Mononuclear cell (primary cell): ENCODE results near the gene OPA1. TPM values are rescaled to one million over a fixed set of nuclear protein-coding genes. Genes with fewer than 3 reads are reported as not detected.

ENCODE experiments used
- H3K27me3 ChIP-seq: 2 replicates; pipeline ENCODE4 v1.6.0; 2011; ENCODE audit warnings: low read length, control low read depth; ENCODE audit not compliant: insufficient read depth
- H3K4me1 ChIP-seq: 2 replicates; pipeline ENCODE4 v1.5.1; 2011; ENCODE audit warnings: mild to moderate bottlenecking, low read length, control low read depth; ENCODE audit not compliant: insufficient read depth
- H3K4me3 ChIP-seq: 2 replicates; pipeline ENCODE4 v1.5.1; 2011; ENCODE audit warnings: mild to moderate bottlenecking, low read length, moderate library complexity
- H3K9me3 ChIP-seq: 2 replicates; pipeline ENCODE4 v1.5.1; 2011; ENCODE audit warnings: low read depth, mild to moderate bottlenecking, control low read depth, low read length
- total RNA-seq: library from RNA; depleted of rRNA; stranded (reverse); fragments of >200 nt; gene quantifications from one replicate; pipeline ENCODE4 v1.2.3, GENCODE V29; 2012

OPA1 gene
- total RNA-seq, 1 donor: 91.4 TPM

DNA sequence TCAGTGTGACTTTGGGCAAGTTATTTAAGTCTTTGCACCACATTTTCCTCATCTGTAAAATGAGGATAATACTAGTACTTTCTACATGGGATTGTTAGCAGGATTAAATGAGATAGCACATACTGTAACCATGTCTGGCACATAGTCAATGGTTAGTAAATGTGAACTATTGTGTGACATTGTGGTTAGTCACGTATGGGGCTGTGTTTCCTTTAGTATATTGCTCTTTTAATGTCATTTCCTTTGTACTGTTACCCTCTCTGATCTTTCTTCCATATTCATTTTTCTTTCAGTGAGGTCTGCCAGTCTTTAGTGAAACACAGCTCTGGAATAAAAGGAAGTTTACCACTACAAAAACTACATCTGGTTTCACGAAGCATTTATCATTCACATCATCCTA is 21.4 kb downstream of the OPA1 start:
- Histone ChIP-seq H3K9me3 (peaks cover 6% of the 10 kb centered on the region), H3K4me3 (no peak overlapping the region), H3K4me1 (peaks cover 14% of the 10 kb centered on the region), H3K27me3 (no peaks in the 10 kb centered on the region)

GRCh38 chr3:193617628-193618027 is 24.6 kb downstream of the OPA1 start:
- Histone ChIP-seq H3K4me3 (no peak overlapping the region), H3K27me3 (no peaks in the 10 kb centered on the region), H3K9me3 (peaks cover 3% of the 10 kb centered on the region), H3K4me1 (peaks cover 9% of the 10 kb centered on the region)

GRCh38 chr3:193620057-193620456 is 27.0 kb downstream of the OPA1 start:
- no peaks in the 10 kb centered on the region for H3K4me1 ChIP-seq
- H3K9me3 ChIP-seq: no peaks in the 10 kb centered on the region
- no peaks in the 10 kb centered on the region for H3K27me3 ChIP-seq
- no peak overlapping the region for H3K4me3 ChIP-seq

GRCh38 chr3:193620650-193621049 is 27.6 kb downstream of the OPA1 start:
- no peak overlapping the region for H3K4me3 ChIP-seq
- H3K27me3 ChIP-seq: no peaks in the 10 kb centered on the region
- no peaks in the 10 kb centered on the region for H3K9me3 ChIP-seq
- H3K4me1 ChIP-seq: no peaks in the 10 kb centered on the region

GRCh38 chr3:193621127-193621526 is 28.1 kb downstream of the OPA1 start:
- H3K9me3 ChIP-seq: no peaks in the 10 kb centered on the region
- H3K4me1 ChIP-seq: no peaks in the 10 kb centered on the region
- H3K27me3 ChIP-seq: no peaks in the 10 kb centered on the region
- H3K4me3 ChIP-seq: no peak overlapping the region

- no peak overlapping the region for H3K4me3 ChIP-seq
These were observed 37.0 kb downstream of the OPA1 start for GRCh38 chr3:193630005-193630404.

DNA sequence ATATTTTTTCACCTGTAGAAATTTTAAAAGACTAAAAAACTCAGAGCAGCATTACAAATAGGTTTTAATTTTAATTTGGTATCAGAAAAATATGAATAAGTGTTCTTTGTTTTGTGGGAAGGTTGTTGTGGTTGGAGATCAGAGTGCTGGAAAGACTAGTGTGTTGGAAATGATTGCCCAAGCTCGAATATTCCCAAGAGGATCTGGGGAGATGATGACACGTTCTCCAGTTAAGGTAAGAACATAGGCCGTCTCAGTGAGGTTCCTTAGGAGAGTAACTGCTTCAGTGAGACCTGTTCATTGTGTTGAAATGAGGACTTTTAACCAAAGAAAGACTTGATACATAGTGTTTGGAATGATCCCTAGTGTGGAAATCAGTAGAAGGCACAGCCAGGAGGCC is 44.8 kb downstream of the OPA1 start:
- H3K4me3 ChIP-seq: no peak overlapping the region
- H3K9me3 ChIP-seq: no peaks in the 10 kb centered on the region
- no peaks in the 10 kb centered on the region for H3K27me3 ChIP-seq
- no peaks in the 10 kb centered on the region for H3K4me1 ChIP-seq

More at GRCh38 chr3:193630005-193630404, 37.0 kb downstream of the OPA1 start:
- Histone ChIP-seq H3K27me3 (no peaks in the 10 kb centered on the region), H3K4me1 (no peaks in the 10 kb centered on the region), H3K9me3 (no peaks in the 10 kb centered on the region)

- H3K4me1 ChIP-seq: no peaks in the 10 kb centered on the region
- H3K4me3 ChIP-seq: no peak overlapping the region
- H3K27me3 ChIP-seq: no peaks in the 10 kb centered on the region
- no peaks in the 10 kb centered on the region for H3K9me3 ChIP-seq
These were observed 45.8 kb downstream of the OPA1 start for GRCh38 chr3:193638833-193639232.

- Histone ChIP-seq H3K9me3 (no peaks in the 10 kb centered on the region), H3K27me3 (no peaks in the 10 kb centered on the region), H3K4me1 (no peaks in the 10 kb centered on the region), H3K4me3 (no peak overlapping the region)
These were observed 47.2 kb downstream of the OPA1 start for GRCh38 chr3:193640165-193640715.

DNA sequence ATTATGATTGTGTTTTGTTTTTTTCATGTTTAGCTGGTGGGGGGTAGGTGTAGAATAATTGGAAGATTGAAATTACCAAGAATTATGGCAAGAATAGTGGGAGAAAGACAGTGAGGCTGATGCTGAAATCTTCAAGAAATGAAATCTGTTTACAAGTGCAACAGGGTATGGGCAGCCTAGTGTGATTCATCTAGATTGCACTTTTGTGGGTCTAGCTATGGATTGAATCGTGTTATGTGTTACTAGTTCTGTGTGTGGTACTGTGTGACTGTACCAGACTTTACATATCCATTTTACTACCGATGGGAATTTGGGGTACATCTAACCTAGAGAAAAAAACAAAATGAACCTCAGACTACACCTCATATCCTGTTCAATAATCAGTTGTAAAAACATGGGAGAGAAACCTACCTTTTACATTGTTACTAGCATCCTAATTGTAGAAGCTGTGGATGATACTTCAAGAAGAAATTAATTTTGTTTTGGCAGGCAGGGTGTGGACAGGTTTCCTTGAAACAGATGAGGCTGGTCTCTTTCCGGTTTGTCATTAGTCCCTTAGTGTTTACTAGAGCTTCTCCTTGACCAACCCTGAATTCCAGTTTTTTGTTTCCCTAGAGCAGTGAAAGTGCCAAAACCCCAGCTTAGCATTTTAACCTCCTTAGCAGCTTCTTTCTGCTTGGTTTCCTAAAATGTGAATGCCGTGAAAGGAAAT is 47.9 kb downstream of the OPA1 start:
- no peaks in the 10 kb centered on the region for H3K4me1 ChIP-seq
- no peaks in the 10 kb centered on the region for H3K27me3 ChIP-seq
- H3K9me3 ChIP-seq: no peaks in the 10 kb centered on the region
- H3K4me3 ChIP-seq: no peak overlapping the region

DNA sequence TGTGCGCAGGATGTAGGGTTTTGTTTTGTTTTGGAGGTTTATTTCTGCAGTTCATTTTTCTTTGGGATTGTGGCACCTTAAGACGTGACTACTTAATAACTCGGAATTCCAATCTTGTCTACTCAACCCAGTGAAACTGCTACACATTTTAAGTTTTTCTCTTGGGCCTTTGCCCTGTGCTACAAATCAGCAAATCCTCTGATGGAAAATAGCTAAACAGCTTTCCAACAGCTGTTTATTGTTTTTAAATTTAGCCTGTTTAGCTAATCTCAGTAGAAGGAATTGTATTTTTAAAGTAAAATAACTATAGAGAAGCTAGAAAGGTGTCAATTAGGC is 48.4 kb downstream of the OPA1 start:
- Histone ChIP-seq H3K4me3 (no peak overlapping the region), H3K4me1 (no peaks in the 10 kb centered on the region), H3K9me3 (no peaks in the 10 kb centered on the region), H3K27me3 (no peaks in the 10 kb centered on the region)

DNA sequence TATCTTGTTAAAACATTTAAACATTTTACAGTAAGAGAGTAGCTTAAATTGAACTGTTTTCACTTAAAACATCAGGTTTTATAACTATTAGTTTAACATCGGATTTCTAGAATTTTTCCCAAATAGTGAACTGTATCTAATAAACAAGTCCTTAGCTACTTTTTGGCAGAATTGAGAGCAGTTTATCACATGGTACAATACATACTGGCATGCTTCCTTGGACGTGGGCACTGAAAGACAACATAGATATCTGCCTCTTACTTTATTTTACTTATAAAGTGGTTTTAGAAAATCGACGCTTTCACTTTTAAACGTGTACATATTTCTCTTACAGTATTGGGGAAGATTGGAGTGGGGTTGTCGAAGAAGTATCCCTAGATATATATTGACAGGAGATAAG is 52.8 kb downstream of the OPA1 start:
- H3K9me3 ChIP-seq: no peaks in the 10 kb centered on the region
- H3K27me3 ChIP-seq: no peaks in the 10 kb centered on the region
- no peak overlapping the region for H3K4me3 ChIP-seq
- no peaks in the 10 kb centered on the region for H3K4me1 ChIP-seq

GRCh38 chr3:193648542-193649076 is 55.6 kb downstream of the OPA1 start:
- Histone ChIP-seq H3K27me3 (no peaks in the 10 kb centered on the region), H3K4me3 (no peak overlapping the region), H3K9me3 (no peaks in the 10 kb centered on the region), H3K4me1 (no peaks in the 10 kb centered on the region)

GRCh38 chr3:193650585-193650984 is 57.6 kb downstream of the OPA1 start:
- Histone ChIP-seq H3K4me1 (no peaks in the 10 kb centered on the region), H3K27me3 (no peaks in the 10 kb centered on the region), H3K9me3 (no peaks in the 10 kb centered on the region), H3K4me3 (no peak overlapping the region)

DNA sequence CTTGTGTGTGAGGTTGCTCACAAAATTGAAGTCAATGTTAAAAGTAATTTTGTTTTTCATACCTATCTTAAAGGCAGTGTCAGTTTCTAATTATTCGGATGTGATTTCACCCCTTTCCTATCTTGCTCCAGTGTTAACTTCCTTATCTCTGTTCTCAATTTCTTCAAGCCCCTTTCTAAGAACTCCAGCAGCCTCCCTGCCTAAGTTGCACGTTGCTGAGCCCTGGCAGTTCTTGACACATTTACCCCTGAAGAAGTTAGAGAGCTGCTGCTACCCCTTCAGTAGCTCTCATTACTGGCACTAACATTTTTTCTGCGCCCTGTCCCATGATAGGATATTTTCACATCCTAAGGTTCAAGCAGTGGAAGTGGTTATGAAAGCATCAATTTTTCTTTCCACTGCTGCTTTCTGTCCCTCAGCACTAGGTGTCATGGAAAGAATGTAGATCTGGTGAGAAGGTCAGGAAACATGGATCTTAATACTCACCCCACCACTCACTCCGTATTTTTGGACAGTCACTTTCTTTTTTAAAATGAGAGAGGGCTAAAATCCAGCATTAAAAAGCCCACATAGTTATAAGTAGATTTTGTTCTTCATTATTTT is 62.9 kb downstream of the OPA1 start:
- no peaks in the 10 kb centered on the region for H3K27me3 ChIP-seq
- no peak overlapping the region for H3K4me3 ChIP-seq
- no peaks in the 10 kb centered on the region for H3K4me1 ChIP-seq
- no peaks in the 10 kb centered on the region for H3K9me3 ChIP-seq

DNA sequence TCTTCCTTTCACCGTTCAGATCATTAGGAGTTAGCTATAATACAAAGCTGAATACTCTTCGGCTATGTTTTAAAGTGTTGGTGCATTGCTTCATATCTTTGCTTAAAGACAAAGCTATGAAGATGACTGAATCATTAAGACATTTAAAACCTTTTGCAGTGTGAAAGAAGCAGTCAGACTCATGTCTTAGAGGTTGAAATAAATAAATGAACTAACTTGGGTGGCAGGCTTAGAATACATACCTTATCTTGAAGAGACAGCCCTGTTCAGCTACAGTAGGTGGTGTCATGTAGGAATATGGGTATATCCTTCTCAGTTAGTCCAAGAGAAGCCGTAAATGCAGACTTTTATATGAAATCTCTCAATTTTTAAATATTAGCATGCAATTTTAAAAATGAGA is 63.4 kb downstream of the OPA1 start:
- Histone ChIP-seq H3K27me3 (no peaks in the 10 kb centered on the region), H3K9me3 (no peaks in the 10 kb centered on the region), H3K4me1 (no peaks in the 10 kb centered on the region), H3K4me3 (no peak overlapping the region)
